ENCODE results near the gene MIB2.

DNA sequence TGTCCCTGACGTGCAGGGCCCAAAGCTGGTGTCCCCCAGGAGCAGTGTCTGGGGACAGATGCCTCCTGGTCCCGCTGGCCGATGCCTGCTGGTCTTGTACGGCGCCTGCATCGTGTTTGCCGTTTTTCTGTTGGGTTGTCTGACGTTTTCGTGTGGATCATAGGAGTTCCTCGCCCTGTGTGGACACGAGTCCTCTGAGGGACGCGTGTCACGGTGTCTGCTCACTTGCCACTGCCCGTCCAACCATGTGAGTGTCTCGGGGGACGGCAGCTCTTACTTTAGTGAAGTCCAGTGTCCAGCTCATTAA is 7.4 kb downstream of the MIB2 start:
- no peak for TF ChIP-seq GABPA (IDR thresholded peaks at IDR 0.05; ENCODE audit: low read depth)
- TF ChIP-seq EP300 (IDR thresholded peaks at IDR 0.05; ENCODE audit: borderline replicate concordance in 1 of 2, low read depth in 1 of 2, low read length in 1 of 2) = no peak
- no peak for TF ChIP-seq MXI1 (IDR thresholded peaks at IDR 0.05; ENCODE audit: low read depth, low read length)
- no peak for TF ChIP-seq RFX5 (IDR thresholded peaks at IDR 0.05; ENCODE audit: low read length)
- TF ChIP-seq POLR2AphosphoS5 (IDR thresholded peaks at IDR 0.05; ENCODE audit: low read depth, low read length) = no peak
- TF ChIP-seq, protein P1, sequence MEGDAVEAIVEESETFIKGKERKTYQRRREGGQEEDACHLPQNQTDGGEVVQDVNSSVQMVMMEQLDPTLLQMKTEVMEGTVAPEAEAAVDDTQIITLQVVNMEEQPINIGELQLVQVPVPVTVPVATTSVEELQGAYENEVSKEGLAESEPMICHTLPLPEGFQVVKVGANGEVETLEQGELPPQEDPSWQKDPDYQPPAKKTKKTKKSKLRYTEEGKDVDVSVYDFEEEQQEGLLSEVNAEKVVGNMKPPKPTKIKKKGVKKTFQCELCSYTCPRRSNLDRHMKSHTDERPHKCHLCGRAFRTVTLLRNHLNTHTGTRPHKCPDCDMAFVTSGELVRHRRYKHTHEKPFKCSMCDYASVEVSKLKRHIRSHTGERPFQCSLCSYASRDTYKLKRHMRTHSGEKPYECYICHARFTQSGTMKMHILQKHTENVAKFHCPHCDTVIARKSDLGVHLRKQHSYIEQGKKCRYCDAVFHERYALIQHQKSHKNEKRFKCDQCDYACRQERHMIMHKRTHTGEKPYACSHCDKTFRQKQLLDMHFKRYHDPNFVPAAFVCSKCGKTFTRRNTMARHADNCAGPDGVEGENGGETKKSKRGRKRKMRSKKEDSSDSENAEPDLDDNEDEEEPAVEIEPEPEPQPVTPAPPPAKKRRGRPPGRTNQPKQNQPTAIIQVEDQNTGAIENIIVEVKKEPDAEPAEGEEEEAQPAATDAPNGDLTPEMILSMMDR (IDR thresholded peaks at IDR 0.05) = no peak
- TF ChIP-seq SIN3A (IDR thresholded peaks at IDR 0.05; ENCODE audit: borderline replicate concordance, low read depth, low read length) = no peak
- no peak for TF ChIP-seq TCF12 (IDR thresholded peaks at IDR 0.05)
- TF ChIP-seq, protein P2, sequence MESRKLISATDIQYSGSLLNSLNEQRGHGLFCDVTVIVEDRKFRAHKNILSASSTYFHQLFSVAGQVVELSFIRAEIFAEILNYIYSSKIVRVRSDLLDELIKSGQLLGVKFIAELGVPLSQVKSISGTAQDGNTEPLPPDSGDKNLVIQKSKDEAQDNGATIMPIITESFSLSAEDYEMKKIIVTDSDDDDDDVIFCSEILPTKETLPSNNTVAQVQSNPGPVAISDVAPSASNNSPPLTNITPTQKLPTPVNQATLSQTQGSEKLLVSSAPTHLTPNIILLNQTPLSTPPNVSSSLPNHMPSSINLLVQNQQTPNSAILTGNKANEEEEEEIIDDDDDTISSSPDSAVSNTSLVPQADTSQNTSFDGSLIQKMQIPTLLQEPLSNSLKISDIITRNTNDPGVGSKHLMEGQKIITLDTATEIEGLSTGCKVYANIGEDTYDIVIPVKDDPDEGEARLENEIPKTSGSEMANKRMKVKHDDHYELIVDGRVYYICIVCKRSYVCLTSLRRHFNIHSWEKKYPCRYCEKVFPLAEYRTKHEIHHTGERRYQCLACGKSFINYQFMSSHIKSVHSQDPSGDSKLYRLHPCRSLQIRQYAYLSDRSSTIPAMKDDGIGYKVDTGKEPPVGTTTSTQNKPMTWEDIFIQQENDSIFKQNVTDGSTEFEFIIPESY (IDR thresholded peaks at IDR 0.05; ENCODE audit: borderline replicate concordance, low read depth) = no peak
- no peak for TF ChIP-seq RCOR1 (IDR thresholded peaks at IDR 0.05; ENCODE audit: low read length)
- TF ChIP-seq ELF1 (IDR thresholded peaks at IDR 0.05) = no peak
- TF ChIP-seq, protein P3, sequence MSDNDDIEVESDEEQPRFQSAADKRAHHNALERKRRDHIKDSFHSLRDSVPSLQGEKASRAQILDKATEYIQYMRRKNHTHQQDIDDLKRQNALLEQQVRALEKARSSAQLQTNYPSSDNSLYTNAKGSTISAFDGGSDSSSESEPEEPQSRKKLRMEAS (IDR thresholded peaks at IDR 0.05; ENCODE audit: low read depth) = no peak
- TF ChIP-seq GATA2 (CRISPR knock-in tag; IDR thresholded peaks at IDR 0.05) = no peak

Measured in SK-N-SH (cell line).